H1 (cell line): ENCODE measurements around the gene RBP4. TPM values are rescaled to one million over a fixed set of nuclear protein-coding genes. Genes with fewer than 3 reads are reported as not detected.

Experiments
- CTCF ChIA-PET: fragments of 300-600 bp; sonication (Branson Sonifier 250); formaldehyde crosslinking; loops from one replicate; lab custom pipeline; 2021; ENCODE audit not compliant: partially characterized antibody; lab: Charles Lee
- POLR2A ChIA-PET: fragments of 300-600 bp; sonication (Branson Sonifier 250); formaldehyde crosslinking; loops from one replicate; lab custom pipeline; 2021; ENCODE audit warnings: inconsistent platforms; ENCODE audit not compliant: partially characterized antibody; lab: Charles Lee
- DNase-seq, 2 experiments: peaks; one replicate each; pipeline versions ENCODE4 v3.0.0 to v3.0.0-alpha.2; 2010 to 2022; ENCODE audit warnings: low spot score in 2 of 2, low read depth in 1 of 2, mixed read lengths in 1 of 2
- FAIRE-seq: peaks from 2 replicates; lab custom pipeline; 2011; peaks lifted over from hg19 to GRCh38; lab: Jason Lieb, UNC
- H2AFZ ChIP-seq: 2 replicates; pipeline ENCODE4 v1.8.1; 2012; ENCODE audit warnings: low read length, inconsistent platforms
- H2AK5ac ChIP-seq: 2 replicates; pipeline ENCODE4 v1.6.1; 2013; ENCODE audit warnings: low read depth, low read length
- H2BK120ac ChIP-seq: replicated peaks from 2 replicates; pipeline ENCODE3; 2013; ENCODE audit warnings: low read depth, low read length, inconsistent platforms
- H2BK12ac ChIP-seq: 2 replicates; pipeline ENCODE4 v1.6.1; 2013; ENCODE audit warnings: low read depth, low read length
- H2BK15ac ChIP-seq: 2 replicates; pipeline ENCODE4 v1.6.1; 2013; ENCODE audit warnings: low read length
- H2BK20ac ChIP-seq: 2 replicates; pipeline ENCODE4 v1.6.1; 2013; ENCODE audit warnings: low read length
- H2BK5ac ChIP-seq: 2 replicates; pipeline ENCODE4 v1.6.1; 2013; ENCODE audit warnings: low read depth, low read length
- H3K14ac ChIP-seq: 2 replicates; pipeline ENCODE4 v1.6.1; 2013; ENCODE audit warnings: inconsistent platforms; ENCODE audit not compliant: insufficient read length
- H3K18ac ChIP-seq: 2 replicates; pipeline ENCODE4 v1.6.1; 2013; ENCODE audit warnings: low read length; ENCODE audit errors: extremely low read depth
- H3K23ac ChIP-seq: 2 replicates; pipeline ENCODE4 v1.6.1; 2013; ENCODE audit warnings: inconsistent platforms; ENCODE audit not compliant: insufficient read length
- H3K23me2 ChIP-seq: 2 replicates; pipeline ENCODE4 v1.6.1; 2013; ENCODE audit warnings: low read depth, low read length
- H3K27ac ChIP-seq: 2 replicates; pipeline ENCODE4 v1.6.1; 2011; ENCODE audit warnings: low read depth, low read length, inconsistent platforms
- H3K27me3 ChIP-seq, 4 experiments: replicated peaks in 1 of 4; 1 replicate in 1 of 4; 2 replicates in 3 of 4; pipeline versions ENCODE4 v1.6.1 to v1.8.1; 2011 to 2013; ENCODE audit warnings: low read length in 3 of 4, mild to moderate bottlenecking in 3 of 4, inconsistent platforms in 2 of 4, mixed read lengths in 2 of 4, moderate library complexity in 1 of 4; ENCODE audit not compliant: control insufficient read depth in 3 of 4, insufficient read depth in 3 of 4; ENCODE audit errors: extremely low read depth in 1 of 4
- H3K36me3 ChIP-seq, 4 experiments: 2 replicates each; pipeline versions ENCODE4 v1.6.1 to v1.8.1; 2011 to 2013; ENCODE audit warnings: mild to moderate bottlenecking in 4 of 4, low read length in 3 of 4, moderate library complexity in 2 of 4, control low read depth in 1 of 4, inconsistent platforms in 1 of 4; ENCODE audit not compliant: insufficient read depth in 4 of 4, control insufficient read depth in 2 of 4
- H3K4ac ChIP-seq: replicated peaks from 2 replicates; pipeline ENCODE3; 2013; ENCODE audit warnings: low read length, low read depth, mixed read lengths, inconsistent platforms; ENCODE audit not compliant: insufficient read length
- H3K4me1 ChIP-seq, 4 experiments: replicated peaks in 1 of 4; 1 replicate in 1 of 4; 2 replicates in 3 of 4; pipeline versions ENCODE4 v1.6.1 to v1.8.1; 2011 to 2013; ENCODE audit warnings: low read length in 3 of 4, inconsistent platforms in 2 of 4, mixed read lengths in 1 of 4; ENCODE audit not compliant: insufficient read depth in 4 of 4, control insufficient read depth in 3 of 4
- H3K4me2 ChIP-seq, 2 experiments: 2 replicates each; pipeline versions ENCODE4 v1.6.1 to v1.8.1; 2011 to 2013; ENCODE audit warnings: low read depth in 2 of 2, low read length in 2 of 2, control low read depth in 1 of 2, inconsistent platforms in 1 of 2, mild to moderate bottlenecking in 1 of 2; ENCODE audit not compliant: insufficient read depth in 1 of 2
- H3K4me3 ChIP-seq, 4 experiments: fragments of 200-600, 300-600 bp in 1 of 4; sonication (generic), shearing (Covaris generic), sonication (Bioruptor Twin) in 1 of 4; 2 replicates each; pipeline versions ENCODE4 v1.5.1 to v1.8.1; 2011 to 2016; ENCODE audit warnings: low read length in 4 of 4, low read depth in 3 of 4, control low read depth in 2 of 4, inconsistent platforms in 2 of 4, mild to moderate bottlenecking in 2 of 4, mixed read lengths in 1 of 4, moderate library complexity in 1 of 4; ENCODE audit not compliant: insufficient read depth in 2 of 4; ENCODE audit errors: extremely low read depth in 1 of 4
- H3K56ac ChIP-seq: replicated peaks from 2 replicates; pipeline ENCODE3; 2013; ENCODE audit warnings: low read depth, mild to moderate bottlenecking, mixed read lengths, low read length, inconsistent platforms; ENCODE audit not compliant: insufficient read length
- H3K79me1 ChIP-seq: 2 replicates; pipeline ENCODE4 v1.6.1; 2013; ENCODE audit warnings: low read depth, low read length, control low read depth
- H3K79me2 ChIP-seq, 2 experiments: 2 replicates each; pipeline versions ENCODE4 v1.6.1 to v1.8.1; 2012 to 2013; ENCODE audit warnings: low read length in 2 of 2, mild to moderate bottlenecking in 2 of 2, inconsistent platforms in 1 of 2; ENCODE audit not compliant: insufficient read depth in 2 of 2, control insufficient read depth in 1 of 2
- H3K9ac ChIP-seq, 4 experiments: replicated peaks in 1 of 4; 1 replicate in 1 of 4; 2 replicates in 3 of 4; pipeline versions ENCODE4 v1.6.1 to v1.8.1; 2011 to 2013; ENCODE audit warnings: low read depth in 3 of 4, low read length in 3 of 4, control low read depth in 2 of 4, mild to moderate bottlenecking in 2 of 4, moderate library complexity in 2 of 4, inconsistent platforms in 1 of 4; ENCODE audit errors: extremely low read depth in 1 of 4
- H3K9me3 ChIP-seq, 2 experiments: 2 replicates each; pipeline versions ENCODE4 v1.6.1 to v1.8.1; 2012 to 2013; ENCODE audit warnings: mild to moderate bottlenecking in 2 of 2, moderate library complexity in 2 of 2, control low read depth in 1 of 2, inconsistent platforms in 1 of 2, low read depth in 1 of 2, low read length in 1 of 2, mixed read lengths in 1 of 2; ENCODE audit not compliant: insufficient read depth in 2 of 2
- H4K20me1 ChIP-seq, 2 experiments: replicated peaks in 1 of 2; 2 replicates each; pipeline versions ENCODE3 to v1.8.1; 2011 to 2013; ENCODE audit warnings: inconsistent platforms in 2 of 2, low read length in 2 of 2, mild to moderate bottlenecking in 1 of 2; ENCODE audit not compliant: insufficient read depth in 2 of 2, control insufficient read depth in 1 of 2
- H4K5ac ChIP-seq: 2 replicates; pipeline ENCODE4 v1.6.1; 2013; ENCODE audit warnings: low read length, low read depth, mixed read lengths, inconsistent platforms; ENCODE audit not compliant: insufficient read length
- H4K8ac ChIP-seq: 2 replicates; pipeline ENCODE4 v1.8.0; 2013; ENCODE audit warnings: mild to moderate bottlenecking, moderate library complexity, low read length, inconsistent platforms; ENCODE audit not compliant: insufficient read depth; ENCODE audit errors: extremely low read depth
- H4K91ac ChIP-seq: replicated peaks from 2 replicates; pipeline ENCODE3; 2013; ENCODE audit warnings: low read length, mixed read lengths, inconsistent platforms; ENCODE audit not compliant: insufficient read length
- CBX5 ChIP-seq: fragments of 300-800, 300-1000 bp; sonication (generic); IDR thresholded peaks from 2 replicates; pipeline ENCODE4 v1.7.1; 2016; ENCODE audit warnings: antibody characterized with exemption, low read length, low read depth
- CHD1 ChIP-seq: IDR thresholded peaks from 2 replicates; pipeline ENCODE4 v1.6.1; 2012; ENCODE audit warnings: low read depth, low read length, improper control_type of control experiment
- KDM4A ChIP-seq: IDR thresholded peaks from one replicate; pipeline ENCODE4 v1.7.1; 2012; ENCODE audit warnings: low read depth, mild to moderate bottlenecking, moderate library complexity, low read length, inconsistent platforms; ENCODE audit not compliant: severe bottlenecking
- MAFK ChIP-seq: IDR thresholded peaks from 2 replicates; pipeline ENCODE4 v1.6.1; 2012; ENCODE audit warnings: low read depth, mild to moderate bottlenecking, improper control_type of control experiment, low read length
- SRF ChIP-seq: IDR thresholded peaks from 2 replicates; pipeline ENCODE4 v1.6.1; 2011; ENCODE audit warnings: mild to moderate bottlenecking, low read depth, low read length, moderate library complexity
- WGBS, 2 experiments: shearing (Covaris generic) in 1 of 2; methylation state at CpG; one replicate each; pipeline versions ENCODE4 v1.1.6 to v1.1.7; 2013 to 2015; ENCODE audit warnings: low lambda C conversion rate in 2 of 2, mixed read lengths in 2 of 2, inconsistent platforms in 1 of 2, low coverage in 1 of 2, missing lambda C conversion rate in 1 of 2; ENCODE audit not compliant: insufficient replicate concordance in 2 of 2, insufficient coverage in 1 of 2, insufficient read length in 1 of 2; ENCODE audit errors: extremely low coverage in 1 of 2, missing lambda C conversion rate in 1 of 2; 5-methylcytosine and 5-hydroxymethylcytosine counted together
- polyA plus RNA-seq, 7 experiments: library from polyadenylated mRNA; depleted of rRNA in 3 of 7; stranded (reverse) in 5 of 7; unstranded in 2 of 7; fragments of >200 nt in 5 of 7; fragments of 200-250 nt in 2 of 7; gene quantifications; 1 replicate in 5 of 7; 2 replicates in 1 of 7; 4 replicates in 1 of 7; pipeline versions ENCODE4 v1.2.1 to v1.2.3, GENCODE V29; 2011 to 2013; ENCODE audit warnings: missing spikeins in 2 of 7, mixed read lengths in 2 of 7
- total RNA-seq: library from RNA; stranded (reverse); fragmentation: NEBNext Ultra II Directional; extraction: Animal tissue kit (Norgen Biotek cat#: 25700); gene quantifications from 2 replicates; pipeline ENCODE4 v1.2.1, GENCODE V29; 2021

The RBP4 gene
- total and polyA plus RNA-seq, 2 of the 8 experiments (the other 6 are each of a cell fraction or from before 2014, with no cell fraction given): 0.42 to 0.97 TPM

DNA sequence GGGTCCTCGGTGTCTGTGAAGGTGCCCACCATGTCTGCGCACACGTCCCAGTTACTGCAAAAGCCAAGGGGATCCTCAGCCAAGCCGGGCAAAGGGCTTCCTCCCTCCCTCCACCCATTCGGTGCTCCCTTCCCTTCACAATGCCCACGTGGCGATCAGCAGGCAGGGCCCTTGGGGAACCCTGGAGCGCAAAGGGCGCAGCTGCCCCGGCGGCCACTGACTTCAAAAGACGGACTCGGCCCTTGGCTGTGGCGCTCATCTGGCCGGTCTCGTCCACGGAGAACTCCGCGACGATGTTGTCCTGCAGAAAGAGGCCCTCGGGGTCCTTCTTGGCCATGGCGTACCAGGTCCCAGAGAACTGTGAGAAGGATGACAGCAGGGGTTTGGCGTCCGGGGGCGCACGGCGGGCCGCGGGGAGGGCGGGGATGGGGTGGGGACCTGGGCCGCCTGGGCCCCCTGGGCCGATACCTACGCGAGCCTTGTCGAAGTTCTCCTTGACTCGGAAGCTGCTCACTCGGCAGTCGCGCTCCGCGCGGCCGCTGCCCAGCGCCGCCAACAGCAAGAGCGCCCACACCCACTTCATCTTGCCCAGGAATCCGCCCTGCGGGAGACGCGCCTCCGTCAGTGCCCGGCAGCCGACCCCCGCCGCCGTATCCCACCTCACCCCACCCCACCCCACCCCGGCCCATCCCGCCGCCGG lies 439 bp downstream of the RBP4 start:
- H3K27me3 ChIP-seq: peaks cover 27 to 45% (median 35%) of the 10 kb centered on the region in 4 experiments
- no peak overlapping the region for H3K18ac ChIP-seq
- WGBS, 2 experiments: 29% methylated on average over 20 of the region's 60 CpGs; no CpG with 5 or more reads in 1 of the 2 experiments
- H4K5ac ChIP-seq: no peak overlapping the region
- H3K36me3 ChIP-seq: no peaks in the 10 kb centered on the region
- H2BK120ac ChIP-seq: no peak overlapping the region
- no peaks in the 10 kb centered on the region for H4K20me1 ChIP-seq
- no peak for FAIRE-seq
- H2AK5ac ChIP-seq: no peak overlapping the region
- H3K14ac ChIP-seq: no peak overlapping the region
- H3K9ac ChIP-seq: no peak overlapping the region
- no peak overlapping the region for H3K23ac ChIP-seq
- no peaks in the 10 kb centered on the region; the same call in 1 of the 2 replicates for H3K79me1 ChIP-seq
- H3K79me2 ChIP-seq: no peaks in the 10 kb centered on the region
- no peak overlapping the region for H3K4ac ChIP-seq
- H4K91ac ChIP-seq: no peak overlapping the region
- H3K23me2 ChIP-seq: peaks cover 7% of the 10 kb centered on the region; the same call in 1 of the 2 replicates
- peaks cover 0 to 6% (median under 1%) of the 10 kb centered on the region in 4 experiments; a peak in 4 of 7 replicates for H3K4me1 ChIP-seq
- H3K56ac ChIP-seq: no peak overlapping the region
- no peak overlapping the region for H2BK12ac ChIP-seq
- DNase-seq: peak in 1 of 2 experiments; percentile 62
- peak overlapping the region; percentile 74; the same call in 1 of the 2 replicates for H2AFZ ChIP-seq
- H3K27ac ChIP-seq: no peak overlapping the region
- peak overlapping the region; percentile 26 to 60 (median 38) for H3K4me3 ChIP-seq
- no peak overlapping the region for H2BK5ac ChIP-seq
- no peaks in the 10 kb centered on the region for H3K9me3 ChIP-seq
- H2BK15ac ChIP-seq: peak overlapping the region; percentile 74; the same call in 1 of the 2 replicates
- POLR2A ChIA-PET: interaction anchor here (0.9 kb wide), 1 partner anchor 10 kb away, joined by 3 read pairs; no protein-coding TSS in a partner anchor
- H3K4me2 ChIP-seq: peak overlapping the region; percentile 70 to 80
- CTCF ChIA-PET: interaction anchor here (1.0 to 1.7 kb wide), 4 partner anchors 45 to 145 kb away, joined by 3 to 11 read pairs (median 4); no protein-coding TSS in a partner anchor
- no peak overlapping the region for H2BK20ac ChIP-seq
- no peak overlapping the region; the same call in 1 of the 2 replicates for H4K8ac ChIP-seq
- TF ChIP-seq CBX5 (no peak), SRF (no peak), CHD1 (no peak), MAFK (no peak), KDM4A (peak; percentile 17)
